Inflammatory macrophage (primary cell): ENCODE measurements around the gene IL10RB.
"Not testable (repeated sequence)": the region's sequence is repeated elsewhere in the genome, so short reads cannot be mapped to it uniquely, and the experiment has no call there.

ENCODE experiments used
- DNase-seq, 2 donors: peaks; one replicate each; pipeline ENCODE4 v3.0.0-alpha.2; 2020 to 2022
- total RNA-seq, 18 experiments: gene quantifications; one replicate each; lab custom pipeline; 2026; ENCODE audit warnings: mixed read lengths in 6 of 18, inconsistent platforms in 2 of 18; lab: John Stamatoyannopoulos, UW

Gene IL10RB
- total RNA-seq, result 1.9 to 6.9 (median 3.5) reads per million in 18 experiments

GRCh38 chr21:33266050-33266788, at the start of gene IL10RB:
Gene IL10RB (plus strand): TSS chr21:33266367. CDS start chr21:33266466, 99 bp downstream.
- peak; percentile 85 to 91 for DNase-seq

- DNase-seq, result no peak
Observed at GRCh38 chr21:33217138-33217520, 49.0 kb upstream of the IL10RB start.

DNA sequence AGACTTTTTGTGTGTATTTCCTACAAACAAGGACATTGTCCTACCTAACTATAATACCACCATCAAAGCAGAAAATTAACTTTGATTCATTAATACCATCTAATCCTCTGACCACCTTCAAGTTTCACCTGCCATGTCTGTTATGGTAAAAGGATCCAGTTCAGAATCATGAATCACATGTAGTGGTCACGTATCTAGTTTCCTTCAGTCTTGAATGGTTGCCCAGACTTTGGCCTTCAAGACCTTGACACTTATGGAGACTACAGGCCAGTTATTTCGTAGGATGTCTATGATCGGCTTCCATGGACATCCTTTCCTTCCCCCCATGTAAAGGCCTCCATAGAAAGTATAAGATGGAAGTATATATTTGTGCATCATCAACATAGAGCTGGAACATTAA, 46.9 kb upstream of the IL10RB start:
- DNase-seq, result no peak

DNA sequence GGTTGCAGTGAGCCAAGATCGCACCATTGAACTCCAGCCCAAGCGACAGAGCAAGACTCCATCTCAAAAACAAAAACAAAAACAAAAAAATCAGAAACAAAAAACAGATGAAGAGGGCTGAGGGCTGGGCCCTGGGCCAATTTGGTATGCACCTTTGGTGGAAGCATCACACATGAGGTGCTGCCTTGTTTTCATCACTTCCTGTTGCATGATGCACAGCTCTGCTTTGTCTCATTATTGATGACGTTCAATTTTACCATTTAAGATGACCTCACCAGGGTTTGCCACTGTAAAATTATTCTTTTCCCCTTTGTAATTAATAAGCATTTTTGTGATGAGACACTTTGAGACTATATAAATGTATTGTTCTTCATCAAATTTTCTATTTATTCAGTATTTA, 46.2 kb upstream of the IL10RB start:
- DNase-seq, result no peak

GRCh38 chr21:33225376-33225775, 40.8 kb upstream of the IL10RB start:
- DNase-seq, result not testable (repeated sequence)

DNA sequence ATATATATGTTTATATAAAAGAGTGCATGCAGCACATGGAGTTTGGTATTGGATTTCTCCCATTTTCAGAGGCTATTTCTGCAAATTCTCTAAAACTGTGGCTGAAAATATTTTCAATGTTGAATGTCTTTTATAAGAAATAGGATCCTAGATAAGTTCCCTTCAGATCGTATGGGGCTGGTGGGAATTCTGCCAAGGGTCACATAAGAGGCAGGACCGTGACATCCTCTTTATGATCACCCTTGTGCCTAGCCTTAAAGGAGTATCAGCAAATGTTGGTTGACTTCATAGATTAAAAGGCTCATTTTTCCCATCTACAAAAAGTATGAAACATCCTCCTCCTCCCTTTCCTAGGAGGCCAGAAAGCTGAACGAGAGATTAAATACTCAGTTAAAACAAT, 37.7 kb upstream of the IL10RB start:
- DNase-seq, result peak in 1 of 2 donors; percentile 32

- no peak for DNase-seq
Observed at GRCh38 chr21:33229099-33229783, 36.9 kb upstream of the IL10RB start.

DNA sequence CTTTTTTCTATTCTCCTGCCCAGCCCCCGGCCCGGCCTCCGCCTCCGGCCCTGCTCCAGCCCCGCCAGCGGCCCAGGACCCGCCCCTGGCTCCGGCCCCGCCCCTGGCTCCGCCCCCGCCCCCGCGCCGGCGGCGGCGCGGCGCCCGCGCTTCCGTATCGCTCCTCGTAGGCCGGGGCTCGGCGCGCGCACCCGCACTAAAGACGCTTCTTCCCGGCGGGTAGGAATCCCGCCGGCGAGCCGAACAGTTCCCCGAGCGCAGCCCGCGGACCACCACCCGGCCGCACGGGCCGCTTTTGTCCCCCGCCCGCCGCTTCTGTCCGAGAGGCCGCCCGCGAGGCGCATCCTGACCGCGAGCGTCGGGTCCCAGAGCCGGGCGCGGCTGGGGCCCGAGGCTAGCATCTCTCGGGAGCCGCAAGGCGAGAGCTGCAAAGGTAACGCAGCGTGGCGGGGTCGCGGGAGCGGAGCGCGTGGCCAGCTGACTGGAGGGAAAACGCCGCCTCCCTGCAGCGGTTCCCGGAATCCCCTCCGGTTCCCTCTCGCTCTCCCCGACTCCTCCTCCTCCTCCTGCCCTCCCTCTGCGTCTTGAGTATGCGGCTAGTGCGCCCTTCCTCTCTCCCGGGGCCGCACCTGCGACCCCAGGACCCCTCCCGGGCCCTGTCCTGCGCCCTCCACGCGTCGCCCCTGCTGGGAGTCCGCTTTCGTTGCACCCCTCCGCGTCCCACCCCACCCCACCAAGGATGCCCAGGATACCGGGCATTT, 36.2 kb upstream of the IL10RB start, which contains the start of gene IFNAR2:
IFNAR2 (plus strand) TSS at position 155 of the 761 bp plus-strand sequence. CDS start 11,985 bp downstream, outside the sequence.
- DNase-seq, result peak; percentile 65 to 84

GRCh38 chr21:33230545-33231324, 35.4 kb upstream of the IL10RB start:
- DNase-seq, result peak in 1 of 2 donors; percentile 31

DNA sequence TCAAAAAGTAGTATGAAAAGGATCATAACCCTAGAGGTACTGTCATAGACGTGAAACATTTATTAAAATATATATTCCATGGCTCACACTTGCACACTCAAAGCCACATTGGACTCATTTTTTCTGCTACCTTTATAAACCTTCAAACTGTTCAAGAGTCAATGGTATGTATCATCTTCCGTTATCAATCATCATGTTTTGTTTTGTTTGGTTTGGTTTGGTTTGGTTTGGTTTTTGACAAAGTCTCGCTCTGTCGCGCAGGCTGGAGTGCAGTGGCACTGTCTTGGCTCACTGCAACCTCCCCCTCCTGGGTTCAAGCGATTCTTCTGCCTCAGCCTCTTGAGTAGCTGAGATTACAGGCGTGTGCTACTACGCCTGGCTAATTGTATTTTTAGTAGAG, 34.6 kb upstream of the IL10RB start:
- no peak for DNase-seq

DNA sequence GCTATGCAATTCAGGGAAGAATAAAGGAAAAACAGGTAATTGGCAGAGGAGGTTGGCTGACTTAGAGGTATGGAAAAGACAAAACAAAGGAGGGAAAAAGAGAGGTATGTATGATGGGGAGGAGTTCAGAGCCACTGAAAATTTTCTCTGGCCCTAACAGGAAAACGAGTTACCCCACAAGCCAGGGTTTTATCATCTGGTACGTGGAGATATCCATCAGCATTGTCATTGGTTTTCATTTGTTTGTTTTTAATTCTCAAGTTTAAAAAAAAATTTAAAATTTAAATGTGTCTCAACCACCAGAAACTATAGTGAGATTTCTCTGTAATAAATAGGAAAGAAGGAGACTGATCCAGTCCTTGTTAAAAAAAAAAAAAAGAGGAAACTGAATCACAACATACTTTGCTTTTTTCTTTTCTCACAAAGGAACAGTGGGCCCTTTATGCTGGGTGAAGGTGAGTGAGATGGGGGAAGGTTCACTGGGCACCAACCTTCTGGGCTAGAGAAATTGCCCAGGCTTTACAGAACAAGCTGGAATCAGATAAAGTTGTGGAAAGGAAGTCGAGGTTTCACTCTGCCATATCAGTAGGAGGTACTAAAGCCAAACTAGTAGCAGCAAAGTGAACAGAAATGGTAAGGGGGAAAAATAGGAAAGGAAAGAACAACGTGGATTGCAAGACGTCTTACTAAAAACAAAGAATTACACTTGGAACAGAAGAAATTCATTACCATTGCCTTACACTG, 33.7 kb upstream of the IL10RB start:
- DNase-seq, result no peak

DNA sequence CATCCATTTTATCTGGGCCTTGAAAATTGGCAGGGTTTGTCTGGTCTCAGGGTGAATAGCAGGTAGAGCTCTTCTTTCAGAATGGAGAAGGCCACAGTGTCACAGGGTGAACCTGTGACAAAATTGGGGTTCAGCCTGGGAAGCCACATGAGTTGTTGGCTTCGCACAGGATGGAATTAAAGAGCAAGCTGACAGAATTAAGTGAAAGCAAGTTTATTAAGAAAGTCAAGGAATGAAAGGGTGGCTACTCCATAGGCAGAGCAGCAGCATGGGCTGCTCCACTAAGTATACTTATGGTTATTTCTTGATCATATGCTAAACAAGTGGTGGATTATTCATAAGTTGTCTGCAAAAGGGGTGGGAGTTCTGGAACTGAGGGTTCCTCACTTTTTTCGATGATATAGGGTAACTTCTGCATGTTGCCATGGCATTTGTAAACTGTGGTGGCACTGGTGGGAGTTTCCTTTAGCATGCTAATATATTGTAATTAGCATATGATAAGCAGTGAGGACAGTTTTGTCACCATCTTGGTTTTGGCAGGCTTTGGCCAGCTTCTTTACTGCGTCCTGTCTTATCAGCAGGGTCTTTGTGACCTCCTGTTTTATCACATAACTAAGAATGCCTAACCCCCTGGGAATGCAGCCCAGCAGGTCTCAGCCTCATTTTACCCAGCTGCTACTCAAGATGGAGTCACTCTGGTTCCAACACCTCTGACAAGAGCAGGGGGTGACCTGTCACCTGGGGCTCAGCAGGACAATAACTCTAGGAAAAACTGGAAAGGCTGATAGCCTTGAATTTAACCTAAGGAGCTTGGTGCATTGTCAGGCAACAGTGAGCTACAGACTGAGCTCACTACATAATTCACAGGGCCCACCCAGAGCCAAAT, 31.3 kb upstream of the IL10RB start:
- peak; percentile 44 to 60 for DNase-seq

DNA sequence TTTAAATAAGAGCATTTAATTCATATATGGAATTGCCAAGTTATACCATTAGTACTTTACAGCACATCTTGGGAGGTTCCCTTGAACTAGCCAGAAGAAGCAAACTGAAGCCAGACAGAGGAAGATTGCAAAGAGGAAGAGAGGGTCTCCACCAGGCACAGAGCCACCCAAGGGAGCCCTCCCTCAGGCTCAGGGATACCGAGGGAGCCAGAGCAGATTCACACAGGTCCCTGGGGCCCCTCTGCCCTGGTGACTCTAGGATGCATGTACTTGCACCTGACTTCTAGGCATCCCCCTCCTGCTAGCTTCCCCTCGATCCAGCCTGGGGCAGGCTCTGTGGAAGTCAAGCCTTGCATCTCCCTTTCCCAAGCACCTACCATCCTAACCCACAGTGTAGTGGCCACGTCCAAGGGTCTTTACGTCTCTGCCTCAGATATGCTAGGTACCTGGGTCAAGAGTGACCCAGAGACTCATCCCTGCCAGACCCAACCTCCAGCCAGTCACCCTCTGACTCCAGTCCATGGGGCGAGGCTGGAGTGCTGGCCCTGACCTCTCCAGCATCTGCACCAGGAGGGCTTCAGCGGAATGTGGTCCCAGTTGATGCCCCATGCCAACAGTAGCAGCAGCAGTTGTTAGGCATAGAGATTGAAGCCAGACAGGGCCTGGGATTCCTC, 30.0 kb upstream of the IL10RB start:
- DNase-seq, result no peak

GRCh38 chr21:33236766-33237165, 29.4 kb upstream of the IL10RB start:
- no peak for DNase-seq

DNA sequence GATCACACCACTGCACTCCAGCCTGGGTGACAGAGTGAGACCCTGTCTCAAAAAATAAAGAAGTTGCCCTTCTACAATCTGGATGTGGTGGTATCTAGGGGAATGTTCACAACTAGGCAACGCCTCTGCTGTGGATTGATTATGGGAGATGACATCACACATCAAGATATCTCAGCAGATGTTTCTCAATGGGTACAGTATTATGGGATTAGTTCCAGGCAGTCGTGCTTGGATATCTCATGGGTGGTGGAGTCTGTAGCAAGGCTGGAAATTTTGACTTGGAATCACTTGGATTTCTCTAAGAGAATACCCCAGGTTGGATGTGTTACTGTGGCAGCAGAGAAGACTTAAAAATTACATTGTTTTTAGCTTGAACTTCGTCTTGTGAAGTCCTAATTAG, 28.7 kb upstream of the IL10RB start:
- DNase-seq, result no peak

- DNase-seq, result no peak
Observed at GRCh38 chr21:33238146-33238545, 28.0 kb upstream of the IL10RB start.

GRCh38 chr21:33238565-33239255, 27.5 kb upstream of the IL10RB start:
- no peak for DNase-seq

- not testable (repeated sequence) for DNase-seq
Observed at GRCh38 chr21:33239559-33240127, 26.5 kb upstream of the IL10RB start.

DNA sequence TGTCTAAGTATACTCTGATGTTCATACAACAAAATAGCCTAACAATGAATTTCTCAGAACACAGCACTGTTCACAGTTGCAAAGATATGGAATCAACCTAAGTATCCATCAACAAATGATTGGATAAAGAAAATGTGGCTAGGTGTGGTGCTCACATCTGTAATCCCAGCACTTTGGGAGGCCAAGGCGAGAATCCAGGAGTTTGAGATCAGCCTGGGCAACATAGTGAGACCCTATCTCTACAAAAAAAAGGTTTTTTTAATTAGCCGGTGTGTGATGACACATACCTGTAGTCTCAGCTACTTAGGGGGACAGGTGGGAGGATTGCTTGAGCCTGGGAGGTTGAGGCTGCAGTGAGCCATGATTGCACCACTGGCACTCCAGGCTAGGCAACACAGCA, 25.8 kb upstream of the IL10RB start:
- DNase-seq, result no peak
